Panc1 (cell line): Measurements from ENCODE around the gene DNAJC12. TPM values are rescaled to one million over a fixed set of nuclear protein-coding genes. Genes with fewer than 3 reads are reported as not detected.

Experiments used
- ATAC-seq: fragments of 200-7000 bp; cut with Tn5 transposase; 2 replicates; pipeline ENCODE4 v1.9.1; 2020; ENCODE audit warnings: mild to moderate bottlenecking, moderate library complexity
- BruUV-seq: library from RNA; stranded (reverse); fragments of 400-500 nt; replicated peaks from 2 replicates; lab custom pipeline; 2021; lab: Mats Ljungman, UMichigan
- CTCF ChIA-PET: fragments of 300-600 bp; sonication (Branson Sonifier 250); formaldehyde crosslinking; loops from one replicate; lab custom pipeline; 2022; ENCODE audit warnings: antibody characterized with exemption; lab: Charles Lee
- POLR2A ChIA-PET: fragments of 300-600 bp; sonication (Branson Sonifier 250); formaldehyde crosslinking; loops from one replicate; lab custom pipeline; 2022; ENCODE audit warnings: antibody characterized with exemption; lab: Charles Lee
- DNase-seq: peaks from one replicate; pipeline ENCODE4 v3.0.0-alpha.2; 2010; ENCODE audit warnings: low read depth, low spot score
- H3K27ac ChIP-seq: 2 replicates; pipeline ENCODE4 v1.5.1; 2011; ENCODE audit warnings: mild to moderate bottlenecking, low read length, inconsistent platforms
- H3K27me3 ChIP-seq: fragments of 200-500 bp; sonication (Bioruptor generic); 2 replicates; pipeline ENCODE4 v1.6.0; 2014; ENCODE audit warnings: low read length, inconsistent platforms; ENCODE audit not compliant: control insufficient read depth, insufficient read depth
- H3K36me3 ChIP-seq: fragments of 200-500 bp; sonication (Bioruptor generic); 2 replicates; pipeline ENCODE4 v1.5.1; 2014; ENCODE audit warnings: inconsistent platforms, mild to moderate bottlenecking, low read length, moderate library complexity; ENCODE audit not compliant: control insufficient read depth, insufficient read depth
- H3K4me1 ChIP-seq: 2 replicates; pipeline ENCODE4 v1.5.1; 2011; ENCODE audit warnings: inconsistent platforms, mild to moderate bottlenecking, low read length, moderate library complexity; ENCODE audit not compliant: control insufficient read depth, insufficient read depth
- H3K4me3 ChIP-seq, 2 experiments: 2 replicates each; pipeline ENCODE4 v1.5.1; 2011 to 2012; ENCODE audit warnings: low read depth in 2 of 2, low read length in 2 of 2, mild to moderate bottlenecking in 2 of 2, inconsistent platforms in 1 of 2, moderate library complexity in 1 of 2
- H3K9me3 ChIP-seq: fragments of 200-500 bp; sonication (Bioruptor generic); 2 replicates; pipeline ENCODE4 v1.5.1; 2014; ENCODE audit warnings: low read depth, mild to moderate bottlenecking, inconsistent platforms, low read length, moderate library complexity; ENCODE audit not compliant: control insufficient read depth, insufficient read depth
- POLR2AphosphoS5 ChIP-seq: IDR thresholded peaks from 2 replicates; pipeline ENCODE4 v1.6.1; 2012; ENCODE audit warnings: mild to moderate bottlenecking, low read depth, low read length, moderate library complexity
- SIN3A ChIP-seq: IDR thresholded peaks from 2 replicates; pipeline ENCODE4 v1.6.1; 2012; ENCODE audit warnings: low read depth, mild to moderate bottlenecking, low read length, moderate library complexity, borderline replicate concordance; ENCODE audit not compliant: insufficient read depth
- TCF7L2 ChIP-seq: IDR thresholded peaks from 2 replicates; pipeline ENCODE4 v1.6.1; 2011; ENCODE audit warnings: mild to moderate bottlenecking, low read depth, low read length, inconsistent platforms
- in situ Hi-C: cut with HindIII; loops from 2 replicates; pipeline ENCODE4 v1.10.0; 2016; ENCODE audit warnings: low sequenced_read_pairs, low pct_unique_long_range_greater_than_20kb
- intact Hi-C: fragments of 100-400 bp; cut with micrococcal nuclease; formaldehyde crosslinking; loops from one replicate; pipeline ENCODE4 v1.10.0; 2022; ENCODE audit not compliant: unreplicated experiment
- total RNA-seq: library from RNA; stranded (reverse); gene quantifications from one replicate; pipeline ENCODE4 v1.2.1, GENCODE V29; 2021; ENCODE audit not compliant: unreplicated experiment
- TF ChIP-seq, protein P1 (sequence below): fragments of 450-650 bp; IDR thresholded peaks from 2 replicates; pipeline ENCODE4 v1.5.1; 2017; ENCODE audit warnings: mild to moderate bottlenecking
- TF ChIP-seq, protein P2 (sequence below), 2 experiments: IDR thresholded peaks; 2 replicates each; pipeline ENCODE4 v1.6.1; 2011 to 2012; ENCODE audit warnings: low read depth in 2 of 2, control low read depth in 1 of 2, low read length in 1 of 2, mild to moderate bottlenecking in 1 of 2, moderate library complexity in 1 of 2; ENCODE audit not compliant: insufficient read depth in 1 of 2

The DNAJC12 gene
- total RNA-seq, 1 experiment from 2014 or later = 0.44 TPM

DNA sequence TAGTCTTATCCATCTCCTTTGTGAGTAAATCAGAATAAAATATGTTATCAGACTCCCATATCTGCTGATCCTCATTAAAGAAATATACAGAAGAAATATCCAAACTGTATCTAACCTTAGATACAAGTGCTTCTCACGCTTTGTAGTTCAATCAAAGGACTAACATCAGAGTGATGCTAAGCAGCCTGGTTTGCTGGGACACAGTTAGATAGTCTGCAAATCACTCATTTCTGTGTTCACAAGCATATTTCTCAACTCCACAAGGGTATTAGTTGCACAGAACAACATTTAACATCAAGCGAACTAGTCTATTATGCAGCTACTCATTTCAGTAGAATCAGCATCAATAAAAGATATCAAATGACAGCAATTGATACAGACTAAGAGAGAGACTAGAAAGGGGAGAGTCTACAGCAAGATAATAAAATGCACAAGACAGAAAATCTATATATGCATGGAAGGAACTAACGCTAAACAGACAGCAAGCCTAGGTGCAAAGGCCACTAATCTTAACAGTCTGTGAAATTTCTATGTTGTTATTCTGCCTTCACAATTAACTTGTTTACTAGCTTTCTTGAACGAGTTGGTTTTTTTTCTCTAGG is 30.0 kb downstream of the DNAJC12 start:
- BruUV-seq = no TSS peak
- in situ Hi-C loops (no loop called here), intact Hi-C loops (no loop called here)
- ChIA-PET POLR2A (no interaction called here), CTCF (no interaction called here)
- Histone ChIP-seq H3K27me3 (no peaks in the 10 kb centered on the region), H3K36me3 (no peaks in the 10 kb centered on the region), H3K27ac (no peak overlapping the region), H3K9me3 (no peaks in the 10 kb centered on the region), H3K4me3 (no peak overlapping the region), H3K4me1 (no peaks in the 10 kb centered on the region)
- ATAC-seq (no peak), DNase-seq (no peak)
- TF ChIP-seq, protein P1, sequence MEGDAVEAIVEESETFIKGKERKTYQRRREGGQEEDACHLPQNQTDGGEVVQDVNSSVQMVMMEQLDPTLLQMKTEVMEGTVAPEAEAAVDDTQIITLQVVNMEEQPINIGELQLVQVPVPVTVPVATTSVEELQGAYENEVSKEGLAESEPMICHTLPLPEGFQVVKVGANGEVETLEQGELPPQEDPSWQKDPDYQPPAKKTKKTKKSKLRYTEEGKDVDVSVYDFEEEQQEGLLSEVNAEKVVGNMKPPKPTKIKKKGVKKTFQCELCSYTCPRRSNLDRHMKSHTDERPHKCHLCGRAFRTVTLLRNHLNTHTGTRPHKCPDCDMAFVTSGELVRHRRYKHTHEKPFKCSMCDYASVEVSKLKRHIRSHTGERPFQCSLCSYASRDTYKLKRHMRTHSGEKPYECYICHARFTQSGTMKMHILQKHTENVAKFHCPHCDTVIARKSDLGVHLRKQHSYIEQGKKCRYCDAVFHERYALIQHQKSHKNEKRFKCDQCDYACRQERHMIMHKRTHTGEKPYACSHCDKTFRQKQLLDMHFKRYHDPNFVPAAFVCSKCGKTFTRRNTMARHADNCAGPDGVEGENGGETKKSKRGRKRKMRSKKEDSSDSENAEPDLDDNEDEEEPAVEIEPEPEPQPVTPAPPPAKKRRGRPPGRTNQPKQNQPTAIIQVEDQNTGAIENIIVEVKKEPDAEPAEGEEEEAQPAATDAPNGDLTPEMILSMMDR = no peak
- no peak for TF ChIP-seq POLR2AphosphoS5
- TF ChIP-seq, protein P2, sequence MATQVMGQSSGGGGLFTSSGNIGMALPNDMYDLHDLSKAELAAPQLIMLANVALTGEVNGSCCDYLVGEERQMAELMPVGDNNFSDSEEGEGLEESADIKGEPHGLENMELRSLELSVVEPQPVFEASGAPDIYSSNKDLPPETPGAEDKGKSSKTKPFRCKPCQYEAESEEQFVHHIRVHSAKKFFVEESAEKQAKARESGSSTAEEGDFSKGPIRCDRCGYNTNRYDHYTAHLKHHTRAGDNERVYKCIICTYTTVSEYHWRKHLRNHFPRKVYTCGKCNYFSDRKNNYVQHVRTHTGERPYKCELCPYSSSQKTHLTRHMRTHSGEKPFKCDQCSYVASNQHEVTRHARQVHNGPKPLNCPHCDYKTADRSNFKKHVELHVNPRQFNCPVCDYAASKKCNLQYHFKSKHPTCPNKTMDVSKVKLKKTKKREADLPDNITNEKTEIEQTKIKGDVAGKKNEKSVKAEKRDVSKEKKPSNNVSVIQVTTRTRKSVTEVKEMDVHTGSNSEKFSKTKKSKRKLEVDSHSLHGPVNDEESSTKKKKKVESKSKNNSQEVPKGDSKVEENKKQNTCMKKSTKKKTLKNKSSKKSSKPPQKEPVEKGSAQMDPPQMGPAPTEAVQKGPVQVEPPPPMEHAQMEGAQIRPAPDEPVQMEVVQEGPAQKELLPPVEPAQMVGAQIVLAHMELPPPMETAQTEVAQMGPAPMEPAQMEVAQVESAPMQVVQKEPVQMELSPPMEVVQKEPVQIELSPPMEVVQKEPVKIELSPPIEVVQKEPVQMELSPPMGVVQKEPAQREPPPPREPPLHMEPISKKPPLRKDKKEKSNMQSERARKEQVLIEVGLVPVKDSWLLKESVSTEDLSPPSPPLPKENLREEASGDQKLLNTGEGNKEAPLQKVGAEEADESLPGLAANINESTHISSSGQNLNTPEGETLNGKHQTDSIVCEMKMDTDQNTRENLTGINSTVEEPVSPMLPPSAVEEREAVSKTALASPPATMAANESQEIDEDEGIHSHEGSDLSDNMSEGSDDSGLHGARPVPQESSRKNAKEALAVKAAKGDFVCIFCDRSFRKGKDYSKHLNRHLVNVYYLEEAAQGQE (IDR thresholded peaks at IDR 0.05; ENCODE audit: insufficient read depth in 1 of 2, low read depth in 2 of 2, low read length in 1 of 2) = no peak
- TF ChIP-seq SIN3A = no peak
- TF ChIP-seq TCF7L2 = no peak

DNA sequence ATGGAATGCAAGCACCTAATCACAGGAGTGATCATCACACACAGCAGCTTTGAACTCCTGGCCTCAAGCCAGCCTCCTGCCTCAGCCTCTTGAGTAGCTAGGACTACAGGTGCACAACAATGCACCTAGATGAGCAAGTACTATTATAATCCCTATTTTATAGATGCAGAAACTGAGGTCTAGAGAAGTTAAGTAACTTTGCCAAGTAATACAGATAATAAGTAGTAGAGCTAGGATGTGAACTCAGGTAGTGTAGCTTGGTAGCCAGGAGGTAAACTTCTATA is 33.7 kb downstream of the DNAJC12 start:
- CTCF ChIA-PET = no interaction called here
- POLR2A ChIA-PET = no interaction called here

More for the DNA sequence above, 33.7 kb downstream of the DNAJC12 start:
- ATAC-seq (no peak), DNase-seq (no peak)
- H3K27me3 ChIP-seq = no peaks in the 10 kb centered on the region
- H3K36me3 ChIP-seq = no peaks in the 10 kb centered on the region
- no peak overlapping the region for H3K4me3 ChIP-seq
- in situ Hi-C loops (no loop called here), intact Hi-C loops (no loop called here)
- H3K27ac ChIP-seq = no peak overlapping the region
- TF ChIP-seq, protein P1 = no peak
- TF ChIP-seq POLR2AphosphoS5 = no peak
- no peak for TF ChIP-seq TCF7L2
- TF ChIP-seq, protein P2 (IDR thresholded peaks at IDR 0.05; ENCODE audit: insufficient read depth in 1 of 2, low read depth in 2 of 2, low read length in 1 of 2) = no peak
- no peak for TF ChIP-seq SIN3A
- no peaks in the 10 kb centered on the region for H3K4me1 ChIP-seq
- BruUV-seq = no TSS peak
- H3K9me3 ChIP-seq = no peaks in the 10 kb centered on the region
